Hepatocyte (in vitro differentiated cells): Measurements from ENCODE around the gene RBM15. TPM values are rescaled to one million over a fixed set of nuclear protein-coding genes. Genes with fewer than 3 reads are reported as not detected.

ENCODE experiments used
- DNase-seq: peaks from one replicate; pipeline ENCODE4 v3.0.0-alpha.2; 2016; ENCODE audit warnings: low spot score
- H2AFZ ChIP-seq: fragments of 200-600 bp; sonication (generic); 2 replicates; pipeline ENCODE4 v1.6.0; 2016; ENCODE audit warnings: antibody characterized with exemption, mild to moderate bottlenecking
- H3K27ac ChIP-seq: fragments of 200-600 bp; sonication (generic); 2 replicates; pipeline ENCODE4 v1.5.1; 2016; ENCODE audit warnings: mild to moderate bottlenecking
- H3K27me3 ChIP-seq: fragments of 200-600 bp; sonication (generic); 2 replicates; pipeline ENCODE4 v1.6.1; 2016
- H3K36me3 ChIP-seq: fragments of 200-600 bp; sonication (generic); replicated peaks from 2 replicates; pipeline ENCODE4 v1.5.1; 2016; ENCODE audit warnings: low read depth; ENCODE audit not compliant: insufficient read depth
- H3K4me1 ChIP-seq: fragments of 200-600 bp; sonication (generic); 2 replicates; pipeline ENCODE4 v1.5.1; 2016; ENCODE audit warnings: mild to moderate bottlenecking, moderate library complexity; ENCODE audit not compliant: insufficient read depth
- H3K4me2 ChIP-seq: fragments of 200-600 bp; sonication (generic); 2 replicates; pipeline ENCODE4 v1.6.0; 2016
- H3K4me3 ChIP-seq: fragments of 200-600 bp; sonication (generic); 2 replicates; pipeline ENCODE4 v1.5.1; 2016; ENCODE audit warnings: mild to moderate bottlenecking
- H3K79me2 ChIP-seq: fragments of 200-600 bp; sonication (generic); 2 replicates; pipeline ENCODE4 v1.6.0; 2017; ENCODE audit warnings: mild to moderate bottlenecking
- H3K9me2 ChIP-seq: fragments of 200-600 bp; sonication (generic); replicated peaks from 2 replicates; pipeline ENCODE4 v1.6.0; 2017; ENCODE audit warnings: mild to moderate bottlenecking; ENCODE audit not compliant: insufficient read depth
- H3K9me3 ChIP-seq: fragments of 200-600 bp; sonication (generic); 2 replicates; pipeline ENCODE4 v1.5.1; 2016; ENCODE audit warnings: low read depth, mild to moderate bottlenecking
- H4K20me1 ChIP-seq: fragments of 200-600 bp; sonication (generic); 2 replicates; pipeline ENCODE4 v1.6.0; 2016; ENCODE audit warnings: mild to moderate bottlenecking; ENCODE audit not compliant: insufficient read depth, poor library complexity, severe bottlenecking
- EZH2 ChIP-seq: fragments of 200-600 bp; sonication (generic); IDR thresholded peaks from 2 replicates; pipeline ENCODE4 v1.6.1; 2016; ENCODE audit warnings: antibody characterized with exemption, mild to moderate bottlenecking, borderline replicate concordance
- EZH2phosphoT487 ChIP-seq: fragments of 200-600 bp; sonication (generic); IDR thresholded peaks from one replicate; pipeline ENCODE4 v1.6.1; 2018; ENCODE audit warnings: antibody characterized with exemption, mild to moderate bottlenecking, low read depth, moderate library complexity; ENCODE audit not compliant: unreplicated experiment, severe bottlenecking
- WGBS: methylation state at CpG from one replicate; pipeline ENCODE4 v1.1.6; 2016; ENCODE audit warnings: low lambda C conversion rate; ENCODE audit errors: missing lambda C conversion rate; 5-methylcytosine and 5-hydroxymethylcytosine counted together
- polyA plus RNA-seq: library from polyadenylated mRNA; unstranded; fragments of >200 nt; fragmentation: Nextera tagmentation; extraction: Ambion mirVana; gene quantifications from 2 replicates; pipeline ENCODE4 v1.2.1, GENCODE V29; 2016
- total RNA-seq: library from RNA; depleted of rRNA; stranded (reverse); fragments of >200 nt; gene quantifications from 2 replicates; pipeline ENCODE4 v1.2.3, GENCODE V29; 2014
- TF ChIP-seq, protein P1 (sequence below): fragments of 200-600 bp; sonication (generic); IDR thresholded peaks from 2 replicates; pipeline ENCODE4 v1.5.1; 2016; ENCODE audit warnings: antibody characterized with exemption, mild to moderate bottlenecking; ENCODE audit not compliant: poor library complexity

The RBM15 gene
- total and polyA plus RNA-seq, 2 experiments from 2014 or later = 7.9 to 31.3 TPM

DNA sequence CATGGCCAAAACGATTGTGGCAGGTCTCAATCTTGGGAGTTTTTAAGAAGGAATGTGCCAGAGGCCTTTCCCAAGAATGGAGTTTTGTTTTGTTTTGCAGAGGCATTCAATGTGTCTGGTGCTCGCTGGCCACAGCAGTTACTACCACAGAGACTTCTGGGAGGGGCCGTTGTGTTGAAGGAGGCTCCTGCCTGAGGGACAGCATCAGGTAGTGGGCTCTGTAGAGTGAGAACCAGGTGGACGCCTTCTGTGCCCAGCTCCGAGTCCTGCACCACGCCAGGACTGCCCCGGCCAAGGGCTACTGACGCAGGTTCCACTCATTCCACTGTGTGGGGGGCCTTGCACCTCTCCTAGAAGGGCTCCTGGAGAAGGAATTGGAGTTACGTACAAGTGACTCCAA is 44.9 kb upstream of the RBM15 start:
- WGBS = 89% methylated on average over 9 of the region's 9 CpGs
- Histone ChIP-seq H3K79me2 (no peaks in the 10 kb centered on the region), H3K27ac (no peak overlapping the region), H3K9me2 (no peaks in the 10 kb centered on the region), H3K27me3 (no peaks in the 10 kb centered on the region), H2AFZ (no peak overlapping the region), H3K4me1 (no peaks in the 10 kb centered on the region), H3K4me2 (no peak overlapping the region), H3K36me3 (no peaks in the 10 kb centered on the region), H4K20me1 (no peaks in the 10 kb centered on the region), H3K4me3 (no peak overlapping the region), H3K9me3 (no peaks in the 10 kb centered on the region)
- DNase-seq = no peak
- TF ChIP-seq EZH2 (no peak), EZH2phosphoT487 (no peak)
- TF ChIP-seq, protein P1, sequence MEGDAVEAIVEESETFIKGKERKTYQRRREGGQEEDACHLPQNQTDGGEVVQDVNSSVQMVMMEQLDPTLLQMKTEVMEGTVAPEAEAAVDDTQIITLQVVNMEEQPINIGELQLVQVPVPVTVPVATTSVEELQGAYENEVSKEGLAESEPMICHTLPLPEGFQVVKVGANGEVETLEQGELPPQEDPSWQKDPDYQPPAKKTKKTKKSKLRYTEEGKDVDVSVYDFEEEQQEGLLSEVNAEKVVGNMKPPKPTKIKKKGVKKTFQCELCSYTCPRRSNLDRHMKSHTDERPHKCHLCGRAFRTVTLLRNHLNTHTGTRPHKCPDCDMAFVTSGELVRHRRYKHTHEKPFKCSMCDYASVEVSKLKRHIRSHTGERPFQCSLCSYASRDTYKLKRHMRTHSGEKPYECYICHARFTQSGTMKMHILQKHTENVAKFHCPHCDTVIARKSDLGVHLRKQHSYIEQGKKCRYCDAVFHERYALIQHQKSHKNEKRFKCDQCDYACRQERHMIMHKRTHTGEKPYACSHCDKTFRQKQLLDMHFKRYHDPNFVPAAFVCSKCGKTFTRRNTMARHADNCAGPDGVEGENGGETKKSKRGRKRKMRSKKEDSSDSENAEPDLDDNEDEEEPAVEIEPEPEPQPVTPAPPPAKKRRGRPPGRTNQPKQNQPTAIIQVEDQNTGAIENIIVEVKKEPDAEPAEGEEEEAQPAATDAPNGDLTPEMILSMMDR = no peak

DNA sequence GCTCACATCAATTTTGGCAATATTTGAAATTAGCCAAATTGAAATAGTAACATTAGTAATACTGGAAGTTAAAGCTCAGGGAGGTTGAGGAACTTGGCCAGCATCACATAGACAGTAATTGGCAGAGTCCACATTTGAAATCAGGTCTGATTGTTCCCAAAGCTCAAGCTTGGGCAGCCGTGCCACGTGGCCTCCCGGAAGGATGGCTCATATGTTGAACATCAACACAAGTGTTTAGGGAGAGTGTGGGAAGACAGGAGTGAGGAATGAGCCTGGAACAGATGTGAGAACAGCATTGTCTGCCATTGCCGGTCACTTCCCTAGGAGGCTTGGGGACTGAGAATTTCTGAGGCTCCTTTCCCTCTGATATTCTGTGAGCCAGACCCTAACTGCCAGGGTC is 40.2 kb upstream of the RBM15 start:
- H3K27ac ChIP-seq = no peak overlapping the region

GRCh38 chr1:110300412-110301085 is 38.6 kb upstream of the RBM15 start:
- 27% methylated on average over 1 of the region's 1 CpG for WGBS
- H3K4me2 ChIP-seq = no peak overlapping the region
- H3K27ac ChIP-seq = no peak overlapping the region
- no peaks in the 10 kb centered on the region for H3K4me1 ChIP-seq
- TF ChIP-seq, protein P1 = no peak
- no peak for TF ChIP-seq EZH2
- no peak for TF ChIP-seq EZH2phosphoT487
- no peaks in the 10 kb centered on the region for H3K27me3 ChIP-seq
- H3K4me3 ChIP-seq = no peak overlapping the region
- H3K9me2 ChIP-seq = no peaks in the 10 kb centered on the region
- DNase-seq = no peak
- H2AFZ ChIP-seq = no peak overlapping the region
- no peaks in the 10 kb centered on the region for H3K36me3 ChIP-seq
- no peaks in the 10 kb centered on the region for H3K79me2 ChIP-seq
- no peaks in the 10 kb centered on the region for H4K20me1 ChIP-seq
- no peaks in the 10 kb centered on the region for H3K9me3 ChIP-seq

More for the DNA sequence above, 40.2 kb upstream of the RBM15 start:
- WGBS = 84% methylated on average over 4 of the region's 4 CpGs
- H3K36me3 ChIP-seq = no peaks in the 10 kb centered on the region
- TF ChIP-seq, protein P1 = no peak
- no peak for TF ChIP-seq EZH2
- no peak for TF ChIP-seq EZH2phosphoT487
- H4K20me1 ChIP-seq = no peaks in the 10 kb centered on the region
- no peaks in the 10 kb centered on the region for H3K9me3 ChIP-seq
- no peak overlapping the region for H3K4me2 ChIP-seq
- H3K79me2 ChIP-seq = no peaks in the 10 kb centered on the region
- no peaks in the 10 kb centered on the region for H3K9me2 ChIP-seq
- H3K4me3 ChIP-seq = no peak overlapping the region
- H3K4me1 ChIP-seq = no peaks in the 10 kb centered on the region
- no peak for DNase-seq
- H3K27me3 ChIP-seq = no peaks in the 10 kb centered on the region
- no peak overlapping the region for H2AFZ ChIP-seq
